ENCODE results near the gene PIP4K2C.

The PIP4K2C gene

DNA sequence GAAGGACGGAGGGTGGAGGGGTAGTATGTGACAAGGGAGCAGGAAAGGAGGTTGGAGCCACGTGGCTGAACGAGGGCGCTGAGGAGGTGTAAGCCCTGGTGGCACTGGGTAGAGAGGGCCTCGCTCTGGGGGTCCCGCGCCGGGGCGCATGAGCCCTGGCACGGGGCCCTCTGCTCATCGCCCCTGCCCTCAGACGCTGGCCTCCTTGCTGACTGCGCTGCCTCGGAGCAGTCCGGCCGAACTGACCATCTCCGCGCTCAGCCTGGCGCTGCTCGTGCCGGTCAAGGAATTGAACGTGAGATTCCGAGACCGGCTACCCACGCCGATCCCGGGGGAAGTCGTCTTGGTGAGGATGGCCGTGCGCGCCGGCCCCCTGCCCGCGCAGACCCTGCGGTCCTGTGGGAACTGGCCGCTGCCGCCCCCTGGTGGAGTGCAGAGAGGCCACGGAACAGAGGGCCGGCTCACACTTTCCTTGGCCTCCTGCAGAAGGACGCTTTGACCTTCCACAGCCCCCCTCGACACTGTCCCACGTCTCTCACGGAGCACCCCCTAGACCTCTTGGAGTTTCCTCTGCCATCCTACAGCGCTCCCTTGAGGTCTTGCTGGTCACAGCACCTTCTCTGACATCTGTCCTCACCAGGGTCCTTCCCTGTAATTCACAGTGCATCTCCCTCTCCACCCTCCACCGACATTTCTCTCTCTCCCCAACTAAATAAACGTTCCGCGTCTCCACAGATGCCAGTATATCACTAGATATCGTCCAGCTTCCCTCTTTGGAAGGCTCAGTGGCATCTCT lies 30.7 kb downstream of the PIP4K2C start:
- no peak for DNase-seq (ENCODE audit: extremely low read depth, low read depth)
- TF ChIP-seq, protein P1, sequence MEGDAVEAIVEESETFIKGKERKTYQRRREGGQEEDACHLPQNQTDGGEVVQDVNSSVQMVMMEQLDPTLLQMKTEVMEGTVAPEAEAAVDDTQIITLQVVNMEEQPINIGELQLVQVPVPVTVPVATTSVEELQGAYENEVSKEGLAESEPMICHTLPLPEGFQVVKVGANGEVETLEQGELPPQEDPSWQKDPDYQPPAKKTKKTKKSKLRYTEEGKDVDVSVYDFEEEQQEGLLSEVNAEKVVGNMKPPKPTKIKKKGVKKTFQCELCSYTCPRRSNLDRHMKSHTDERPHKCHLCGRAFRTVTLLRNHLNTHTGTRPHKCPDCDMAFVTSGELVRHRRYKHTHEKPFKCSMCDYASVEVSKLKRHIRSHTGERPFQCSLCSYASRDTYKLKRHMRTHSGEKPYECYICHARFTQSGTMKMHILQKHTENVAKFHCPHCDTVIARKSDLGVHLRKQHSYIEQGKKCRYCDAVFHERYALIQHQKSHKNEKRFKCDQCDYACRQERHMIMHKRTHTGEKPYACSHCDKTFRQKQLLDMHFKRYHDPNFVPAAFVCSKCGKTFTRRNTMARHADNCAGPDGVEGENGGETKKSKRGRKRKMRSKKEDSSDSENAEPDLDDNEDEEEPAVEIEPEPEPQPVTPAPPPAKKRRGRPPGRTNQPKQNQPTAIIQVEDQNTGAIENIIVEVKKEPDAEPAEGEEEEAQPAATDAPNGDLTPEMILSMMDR (IDR thresholded peaks at IDR 0.05; ENCODE audit: low read depth, low read length): peak; percentile 90

DNA sequence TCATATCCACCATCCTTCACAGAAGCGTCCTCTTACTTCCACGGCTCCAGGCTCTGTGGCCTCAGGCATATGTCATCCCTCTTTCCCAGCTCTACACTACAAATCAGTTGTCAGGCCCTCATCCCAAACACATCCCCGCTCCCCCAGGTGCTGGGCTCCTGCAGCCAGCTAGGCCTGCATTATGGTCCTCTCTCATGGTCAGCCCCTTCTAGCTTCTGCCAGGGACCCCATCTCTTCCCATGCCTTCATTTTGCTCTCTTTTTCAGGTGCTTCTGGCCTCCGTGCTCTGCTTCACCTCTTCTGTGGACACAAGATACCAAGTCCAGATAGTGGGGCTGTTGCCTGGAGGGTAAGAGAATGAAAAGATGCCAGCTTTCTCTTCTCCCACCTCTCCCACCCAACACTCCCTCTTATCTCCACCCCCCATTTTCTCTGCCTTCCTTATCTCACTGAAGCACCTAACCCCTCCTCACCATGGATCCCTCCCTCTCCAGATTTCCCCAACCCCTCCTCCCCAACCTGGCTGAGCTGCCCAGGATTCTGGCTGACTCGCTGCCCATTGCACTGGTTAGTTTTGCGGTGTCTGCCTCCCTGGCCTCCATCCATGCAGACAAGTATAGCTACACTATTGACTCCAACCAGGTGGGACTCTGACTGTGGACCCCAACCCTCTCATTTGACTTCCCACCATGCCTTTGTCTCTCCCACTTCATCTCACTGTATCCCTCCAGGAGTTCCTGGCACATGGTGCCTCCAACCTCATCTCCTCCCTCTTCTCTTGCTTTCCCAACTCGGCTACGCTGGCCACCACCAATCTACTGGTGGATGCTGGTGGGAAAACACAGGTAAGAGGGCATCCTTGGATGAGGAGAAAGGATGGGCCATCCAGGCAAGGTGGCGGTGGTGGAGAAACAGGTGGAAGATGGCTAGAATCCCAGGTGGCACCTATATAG lies 31.6 kb downstream of the PIP4K2C start:
- DNase-seq (ENCODE audit: extremely low read depth, low read depth): no peak
- TF ChIP-seq, protein P1 (IDR thresholded peaks at IDR 0.05; ENCODE audit: low read depth, low read length): no peak

- TF ChIP-seq, protein P1 (IDR thresholded peaks at IDR 0.05; ENCODE audit: low read depth, low read length): no peak
- DNase-seq (ENCODE audit: extremely low read depth, low read depth): no peak
Measured at GRCh38 chr12:57623385-57623784, 32.4 kb downstream of the PIP4K2C start.

GRCh38 chr12:57623811-57624390 lies 32.9 kb downstream of the PIP4K2C start:
- no peak for DNase-seq (ENCODE audit: extremely low read depth, low read depth)
- TF ChIP-seq, protein P1 (IDR thresholded peaks at IDR 0.05; ENCODE audit: low read depth, low read length): no peak

GRCh38 chr12:57624441-57625220 lies 33.6 kb downstream of the PIP4K2C start:
- no peak for DNase-seq (ENCODE audit: extremely low read depth, low read depth)
- TF ChIP-seq, protein P1 (IDR thresholded peaks at IDR 0.05; ENCODE audit: low read depth, low read length): no peak

GRCh38 chr12:57625261-57626032 lies 34.5 kb downstream of the PIP4K2C start:
- TF ChIP-seq, protein P1 (IDR thresholded peaks at IDR 0.05; ENCODE audit: low read depth, low read length): no peak
- DNase-seq (ENCODE audit: extremely low read depth, low read depth): no peak

All from AG09319 (cell line).